ENCODE measurements around the gene ACP6.

DNA sequence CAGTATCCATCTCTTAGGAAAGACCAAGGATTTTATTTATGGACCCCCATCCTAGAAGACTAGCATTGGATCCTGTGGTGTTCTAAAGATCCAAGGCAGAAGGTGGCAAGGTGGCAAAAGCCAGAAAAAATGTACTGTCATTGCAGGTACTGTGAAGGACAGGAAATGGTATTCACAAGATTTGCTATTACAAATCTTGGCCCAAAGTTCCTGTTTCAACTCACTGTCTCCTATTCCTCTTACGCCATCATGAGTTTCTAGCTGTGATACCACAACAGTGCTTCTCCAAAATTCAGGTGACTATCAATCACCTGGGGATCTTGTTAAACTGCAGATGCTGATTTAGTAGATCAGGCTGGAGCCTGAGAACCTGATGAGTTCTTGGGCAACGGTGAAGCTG is 21.4 kb downstream of the ACP6 start:
- no peak for TF ChIP-seq POLR2A (IDR thresholded peaks at IDR 0.05)
- TF ChIP-seq, protein P1, sequence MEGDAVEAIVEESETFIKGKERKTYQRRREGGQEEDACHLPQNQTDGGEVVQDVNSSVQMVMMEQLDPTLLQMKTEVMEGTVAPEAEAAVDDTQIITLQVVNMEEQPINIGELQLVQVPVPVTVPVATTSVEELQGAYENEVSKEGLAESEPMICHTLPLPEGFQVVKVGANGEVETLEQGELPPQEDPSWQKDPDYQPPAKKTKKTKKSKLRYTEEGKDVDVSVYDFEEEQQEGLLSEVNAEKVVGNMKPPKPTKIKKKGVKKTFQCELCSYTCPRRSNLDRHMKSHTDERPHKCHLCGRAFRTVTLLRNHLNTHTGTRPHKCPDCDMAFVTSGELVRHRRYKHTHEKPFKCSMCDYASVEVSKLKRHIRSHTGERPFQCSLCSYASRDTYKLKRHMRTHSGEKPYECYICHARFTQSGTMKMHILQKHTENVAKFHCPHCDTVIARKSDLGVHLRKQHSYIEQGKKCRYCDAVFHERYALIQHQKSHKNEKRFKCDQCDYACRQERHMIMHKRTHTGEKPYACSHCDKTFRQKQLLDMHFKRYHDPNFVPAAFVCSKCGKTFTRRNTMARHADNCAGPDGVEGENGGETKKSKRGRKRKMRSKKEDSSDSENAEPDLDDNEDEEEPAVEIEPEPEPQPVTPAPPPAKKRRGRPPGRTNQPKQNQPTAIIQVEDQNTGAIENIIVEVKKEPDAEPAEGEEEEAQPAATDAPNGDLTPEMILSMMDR (IDR thresholded peaks at IDR 0.05): no peak
